Astrocyte of the hippocampus (primary cell): ENCODE data around the gene SRGAP2B.
"Not testable (repeated sequence)": the region's sequence is repeated elsewhere in the genome, so short reads cannot be mapped to it uniquely, and the experiment has no call there.

Source experiments
- DNase-seq: peaks from one replicate; pipeline ENCODE4 v3.0.0; 2011; ENCODE audit warnings: low read depth, low spot score

SRGAP2B gene

GRCh38 chr1:145045571-145046273, 49.4 kb downstream of the SRGAP2B start:
- DNase-seq = not testable (repeated sequence)

- not testable (repeated sequence) for DNase-seq
These were observed 53.6 kb downstream of the SRGAP2B start for GRCh38 chr1:145041519-145041918.

- not testable (repeated sequence) for DNase-seq
These were observed 59.1 kb downstream of the SRGAP2B start for GRCh38 chr1:145036019-145036418.

GRCh38 chr1:145033523-145033922, 61.6 kb downstream of the SRGAP2B start:
- not testable (repeated sequence) for DNase-seq

- not testable (repeated sequence) for DNase-seq
These were observed 67.9 kb downstream of the SRGAP2B start for GRCh38 chr1:145027251-145027650.

GRCh38 chr1:145025286-145025685, 69.8 kb downstream of the SRGAP2B start:
- not testable (repeated sequence) for DNase-seq

- not testable (repeated sequence) for DNase-seq
These were observed 72.9 kb downstream of the SRGAP2B start for GRCh38 chr1:145022259-145022658.

GRCh38 chr1:145021749-145022148, 73.4 kb downstream of the SRGAP2B start:
- DNase-seq = not testable (repeated sequence)

GRCh38 chr1:145019709-145020108, 75.4 kb downstream of the SRGAP2B start:
- not testable (repeated sequence) for DNase-seq

- DNase-seq = not testable (repeated sequence)
These were observed 77.4 kb downstream of the SRGAP2B start for GRCh38 chr1:145017725-145018124.

- not testable (repeated sequence) for DNase-seq
These were observed 78.7 kb downstream of the SRGAP2B start for GRCh38 chr1:145016492-145016862.

- not testable (repeated sequence) for DNase-seq
These were observed 79.2 kb downstream of the SRGAP2B start for GRCh38 chr1:145015744-145016491.

- DNase-seq = not testable (repeated sequence)
These were observed 81.8 kb downstream of the SRGAP2B start for GRCh38 chr1:145013353-145013752.

- not testable (repeated sequence) for DNase-seq
These were observed 83.3 kb downstream of the SRGAP2B start for GRCh38 chr1:145011811-145012210.

GRCh38 chr1:145010580-145010979, 84.5 kb downstream of the SRGAP2B start:
- not testable (repeated sequence) for DNase-seq

GRCh38 chr1:145009928-145010327, 85.2 kb downstream of the SRGAP2B start:
- not testable (repeated sequence) for DNase-seq

- DNase-seq = not testable (repeated sequence)
These were observed 86.7 kb downstream of the SRGAP2B start for GRCh38 chr1:145008388-145008787.

- DNase-seq = not testable (repeated sequence)
These were observed 90.0 kb downstream of the SRGAP2B start for GRCh38 chr1:145005142-145005541.

- DNase-seq = not testable (repeated sequence)
These were observed 93.7 kb downstream of the SRGAP2B start for GRCh38 chr1:145001381-145001780.

GRCh38 chr1:145000743-145001326, 94.3 kb downstream of the SRGAP2B start:
- not testable (repeated sequence) for DNase-seq

- DNase-seq = not testable (repeated sequence)
These were observed 94.9 kb downstream of the SRGAP2B start for GRCh38 chr1:145000074-145000742.

- not testable (repeated sequence) for DNase-seq
These were observed 96.2 kb downstream of the SRGAP2B start for GRCh38 chr1:144998981-144999273.
